GM12878 (cell line): Measurements from ENCODE around the gene NKAIN2.

Experiments
- ATF7 ChIP-seq: fragments of 450-650 bp; IDR thresholded peaks from 2 replicates; pipeline ENCODE4 v1.6.1; 2016; ENCODE audit warnings: low read depth, mild to moderate bottlenecking
- BRCA1 ChIP-seq: IDR thresholded peaks from 2 replicates; pipeline ENCODE4 v1.6.1; 2011; ENCODE audit warnings: low read depth, low read length, improper control_type of control experiment
- CREB1 ChIP-seq: IDR thresholded peaks from 2 replicates; pipeline ENCODE4 v1.6.1; 2012; ENCODE audit warnings: low read depth, mild to moderate bottlenecking, inconsistent platforms
- MEF2A ChIP-seq: IDR thresholded peaks from 2 replicates; pipeline ENCODE4 v1.6.1; 2011; ENCODE audit warnings: low read depth, mild to moderate bottlenecking, low read length, moderate library complexity; ENCODE audit not compliant: insufficient read depth
- NRF1 ChIP-seq: conservative IDR thresholded peaks from 2 replicates; pipeline ENCODE4 v1.6.1; 2011; ENCODE audit warnings: mild to moderate bottlenecking, low read depth, low read length, improper control_type of control experiment
- PAX8 ChIP-seq: fragments of 450-650 bp; IDR thresholded peaks from 2 replicates; pipeline ENCODE4 v1.6.1; 2017; ENCODE audit warnings: mild to moderate bottlenecking, moderate library complexity
- RAD21 ChIP-seq: IDR thresholded peaks from 2 replicates; pipeline ENCODE4 v1.6.1; 2011; ENCODE audit warnings: mild to moderate bottlenecking, low read depth, low read length, moderate library complexity; ENCODE audit not compliant: insufficient read depth
- RCOR1 ChIP-seq: conservative IDR thresholded peaks from 2 replicates; pipeline ENCODE4 v1.6.1; 2012; ENCODE audit warnings: low read depth, low read length, improper control_type of control experiment
- TCF7 ChIP-seq: IDR thresholded peaks from 2 replicates; pipeline ENCODE4 v1.6.1; 2014; ENCODE audit warnings: antibody characterized with exemption, borderline replicate concordance
- YY1 ChIP-seq: IDR thresholded peaks from 2 replicates; pipeline ENCODE4 v1.6.1; 2011; ENCODE audit warnings: low read depth, mild to moderate bottlenecking, low read length
- TF ChIP-seq, protein P1 (sequence below): fragments of 450-650 bp; formaldehyde crosslinking; IDR thresholded peaks from 2 replicates; pipeline ENCODE4 v1.4.0; 2020; ENCODE audit warnings: mild to moderate bottlenecking, moderate library complexity
- TF ChIP-seq, protein P2 (sequence below): IDR thresholded peaks from 2 replicates; pipeline ENCODE4 v1.6.1; 2011; ENCODE audit warnings: borderline replicate concordance, low read depth, mild to moderate bottlenecking, moderate library complexity, low read length; ENCODE audit not compliant: insufficient read depth, poor library complexity, severe bottlenecking

DNA sequence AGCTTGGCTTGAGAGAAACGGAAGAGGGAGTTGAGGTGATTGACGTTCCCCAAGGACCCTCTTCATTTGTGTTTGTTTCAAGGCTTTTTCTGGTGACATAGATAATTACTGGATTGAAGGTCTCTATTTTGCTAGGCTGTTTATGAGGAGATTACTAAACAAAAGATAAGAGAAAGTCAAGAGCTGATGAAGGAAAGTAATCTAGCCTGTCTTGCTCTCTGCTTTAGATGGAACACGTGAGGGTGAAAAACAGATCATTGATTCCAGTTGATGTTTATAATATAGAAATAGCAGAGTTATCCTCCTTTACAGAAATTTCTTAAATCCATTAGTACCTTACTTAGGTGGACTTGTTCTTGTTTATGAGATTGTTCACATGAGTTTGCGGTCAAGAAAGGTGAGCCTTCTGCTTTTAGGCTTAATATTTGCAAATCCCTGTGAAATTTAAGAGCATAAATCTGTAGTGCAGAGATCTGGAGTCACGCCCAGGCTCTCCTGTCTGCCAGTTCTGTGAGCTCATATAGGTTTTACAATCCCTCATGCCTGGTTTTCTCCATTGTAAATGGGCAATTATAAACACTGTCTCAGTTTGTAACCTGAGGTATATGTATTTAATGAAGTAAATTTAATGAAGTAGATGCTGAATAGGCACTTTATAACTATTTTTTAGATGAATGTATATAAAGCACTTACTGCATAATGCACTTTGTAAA is 272.8 kb downstream of the NKAIN2 start:
- no peak for TF ChIP-seq RCOR1
- TF ChIP-seq, protein P1, sequence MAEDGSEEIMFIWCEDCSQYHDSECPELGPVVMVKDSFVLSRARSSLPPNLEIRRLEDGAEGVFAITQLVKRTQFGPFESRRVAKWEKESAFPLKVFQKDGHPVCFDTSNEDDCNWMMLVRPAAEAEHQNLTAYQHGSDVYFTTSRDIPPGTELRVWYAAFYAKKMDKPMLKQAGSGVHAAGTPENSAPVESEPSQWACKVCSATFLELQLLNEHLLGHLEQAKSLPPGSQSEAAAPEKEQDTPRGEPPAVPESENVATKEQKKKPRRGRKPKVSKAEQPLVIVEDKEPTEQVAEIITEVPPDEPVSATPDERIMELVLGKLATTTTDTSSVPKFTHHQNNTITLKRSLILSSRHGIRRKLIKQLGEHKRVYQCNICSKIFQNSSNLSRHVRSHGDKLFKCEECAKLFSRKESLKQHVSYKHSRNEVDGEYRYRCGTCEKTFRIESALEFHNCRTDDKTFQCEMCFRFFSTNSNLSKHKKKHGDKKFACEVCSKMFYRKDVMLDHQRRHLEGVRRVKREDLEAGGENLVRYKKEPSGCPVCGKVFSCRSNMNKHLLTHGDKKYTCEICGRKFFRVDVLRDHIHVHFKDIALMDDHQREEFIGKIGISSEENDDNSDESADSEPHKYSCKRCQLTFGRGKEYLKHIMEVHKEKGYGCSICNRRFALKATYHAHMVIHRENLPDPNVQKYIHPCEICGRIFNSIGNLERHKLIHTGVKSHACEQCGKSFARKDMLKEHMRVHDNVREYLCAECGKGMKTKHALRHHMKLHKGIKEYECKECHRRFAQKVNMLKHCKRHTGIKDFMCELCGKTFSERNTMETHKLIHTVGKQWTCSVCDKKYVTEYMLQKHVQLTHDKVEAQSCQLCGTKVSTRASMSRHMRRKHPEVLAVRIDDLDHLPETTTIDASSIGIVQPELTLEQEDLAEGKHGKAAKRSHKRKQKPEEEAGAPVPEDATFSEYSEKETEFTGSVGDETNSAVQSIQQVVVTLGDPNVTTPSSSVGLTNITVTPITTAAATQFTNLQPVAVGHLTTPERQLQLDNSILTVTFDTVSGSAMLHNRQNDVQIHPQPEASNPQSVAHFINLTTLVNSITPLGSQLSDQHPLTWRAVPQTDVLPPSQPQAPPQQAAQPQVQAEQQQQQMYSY (CRISPR knock-in tag), result no peak
- TF ChIP-seq CREB1, result no peak
- no peak for TF ChIP-seq BRCA1
- TF ChIP-seq NRF1, result no peak
- no peak for TF ChIP-seq ATF7
- TF ChIP-seq RAD21, result no peak
- no peak for TF ChIP-seq PAX8
- no peak for TF ChIP-seq MEF2A
- TF ChIP-seq, protein P2, sequence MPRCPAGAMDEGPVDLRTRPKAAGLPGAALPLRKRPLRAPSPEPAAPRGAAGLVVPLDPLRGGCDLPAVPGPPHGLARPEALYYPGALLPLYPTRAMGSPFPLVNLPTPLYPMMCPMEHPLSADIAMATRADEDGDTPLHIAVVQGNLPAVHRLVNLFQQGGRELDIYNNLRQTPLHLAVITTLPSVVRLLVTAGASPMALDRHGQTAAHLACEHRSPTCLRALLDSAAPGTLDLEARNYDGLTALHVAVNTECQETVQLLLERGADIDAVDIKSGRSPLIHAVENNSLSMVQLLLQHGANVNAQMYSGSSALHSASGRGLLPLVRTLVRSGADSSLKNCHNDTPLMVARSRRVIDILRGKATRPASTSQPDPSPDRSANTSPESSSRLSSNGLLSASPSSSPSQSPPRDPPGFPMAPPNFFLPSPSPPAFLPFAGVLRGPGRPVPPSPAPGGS, result no peak
- TF ChIP-seq TCF7, result no peak
- no peak for TF ChIP-seq YY1
